HG03097 (cell line): ENCODE measurements around the gene NPC1L1.
A peak's percentile ranks its signal among the peaks of the same experiment; 100 is the strongest.
"Not testable (repeated sequence)": the region's sequence is repeated elsewhere in the genome, so short reads cannot be mapped to it uniquely, and the experiment has no call there.

Experiments
- ATAC-seq: cut with Tn5 transposase; IDR thresholded peaks from one replicate; pipeline ENCODE4 v1.9.1; 2021; ENCODE audit not compliant: unreplicated experiment, low FRiP score

NPC1L1 gene

DNA sequence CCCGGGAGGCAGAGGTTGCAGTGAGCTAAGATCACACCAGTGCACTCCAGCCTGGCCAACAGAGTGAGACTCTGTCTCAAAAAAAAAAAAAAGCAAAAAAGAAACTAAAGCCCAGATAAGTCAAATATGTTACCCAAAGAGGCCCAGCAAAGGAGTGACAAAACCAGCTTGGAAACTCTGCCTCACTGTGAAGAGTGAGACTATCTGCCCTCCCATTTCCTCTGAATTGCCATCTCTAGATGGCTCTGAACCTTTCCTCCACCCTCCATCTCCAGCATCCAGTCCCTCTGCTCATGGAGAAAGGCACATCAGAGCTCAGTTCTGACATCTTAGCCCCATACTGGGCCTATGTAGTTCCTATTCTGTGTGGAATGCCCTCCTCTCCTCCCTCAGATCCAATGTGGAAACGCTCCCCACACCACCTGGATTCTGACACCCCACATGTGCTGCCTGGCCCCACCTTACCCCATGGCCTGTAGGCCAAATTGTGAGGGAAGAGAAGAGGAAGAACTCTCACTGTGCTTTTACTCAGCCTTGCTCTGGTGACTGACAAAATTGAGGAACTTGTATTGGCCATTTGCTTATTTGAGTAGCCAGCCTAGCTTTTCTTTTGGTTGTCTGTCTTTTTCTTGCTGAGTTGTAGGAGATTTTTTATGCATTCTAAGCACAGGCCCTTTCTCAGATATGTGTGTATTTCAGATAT lies 32.7 kb downstream of the NPC1L1 start:
- ATAC-seq, result no peak

DNA sequence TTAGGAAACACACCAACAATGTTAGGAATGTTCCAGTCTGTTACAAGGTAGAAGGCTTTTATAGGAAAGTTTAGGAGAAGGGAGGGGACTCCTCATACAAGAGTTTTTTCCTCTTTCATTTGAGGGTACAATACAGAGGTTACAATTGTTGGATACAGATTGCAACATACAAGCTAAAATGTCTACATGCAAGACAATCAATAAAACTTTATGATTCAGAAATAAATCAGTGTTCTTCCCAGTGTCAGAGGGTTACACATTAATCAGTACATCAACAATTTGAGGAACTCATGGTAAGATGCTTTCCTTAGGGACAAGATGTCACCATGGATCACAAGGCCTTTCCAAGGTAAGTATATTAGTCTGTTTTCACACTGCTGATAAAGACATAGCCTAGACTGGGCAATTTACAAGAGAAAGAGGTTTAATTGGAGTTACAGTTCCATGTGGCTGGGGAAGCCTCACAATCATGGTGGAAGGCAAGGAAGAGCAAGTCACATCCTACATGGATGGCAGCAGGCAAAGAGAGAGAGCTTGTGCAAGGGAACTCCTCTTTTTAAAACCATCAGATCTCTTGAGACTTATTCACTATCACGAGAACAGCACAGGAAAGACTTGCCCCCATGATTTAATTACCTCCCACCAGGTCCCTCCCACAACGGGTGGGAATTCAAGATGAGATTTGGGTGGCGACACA lies 34.4 kb downstream of the NPC1L1 start:
- not testable (repeated sequence) for ATAC-seq

DNA sequence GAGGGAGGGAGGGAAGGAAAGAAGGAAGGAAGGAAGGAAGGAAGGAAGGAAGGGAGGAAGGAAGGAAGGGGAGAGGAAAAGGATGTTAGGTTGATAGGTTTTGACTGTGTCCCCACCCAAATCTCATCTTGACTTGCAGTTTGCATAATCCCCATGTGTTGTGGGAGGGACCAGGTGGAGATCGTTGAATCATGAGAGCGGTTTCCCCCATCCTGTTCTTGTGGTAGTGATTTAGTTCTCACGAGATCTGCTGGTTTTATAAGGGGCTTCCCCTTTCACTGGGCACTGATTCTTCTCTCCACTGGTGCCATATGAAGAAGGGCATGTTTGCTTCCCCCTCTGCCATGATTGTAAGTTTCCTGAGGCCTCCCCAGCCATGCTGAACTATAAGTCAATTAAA lies 35.5 kb downstream of the NPC1L1 start:
- ATAC-seq, result no peak

GRCh38 chr7:44498230-44498954 lies 42.7 kb downstream of the NPC1L1 start:
- ATAC-seq, result no peak

DNA sequence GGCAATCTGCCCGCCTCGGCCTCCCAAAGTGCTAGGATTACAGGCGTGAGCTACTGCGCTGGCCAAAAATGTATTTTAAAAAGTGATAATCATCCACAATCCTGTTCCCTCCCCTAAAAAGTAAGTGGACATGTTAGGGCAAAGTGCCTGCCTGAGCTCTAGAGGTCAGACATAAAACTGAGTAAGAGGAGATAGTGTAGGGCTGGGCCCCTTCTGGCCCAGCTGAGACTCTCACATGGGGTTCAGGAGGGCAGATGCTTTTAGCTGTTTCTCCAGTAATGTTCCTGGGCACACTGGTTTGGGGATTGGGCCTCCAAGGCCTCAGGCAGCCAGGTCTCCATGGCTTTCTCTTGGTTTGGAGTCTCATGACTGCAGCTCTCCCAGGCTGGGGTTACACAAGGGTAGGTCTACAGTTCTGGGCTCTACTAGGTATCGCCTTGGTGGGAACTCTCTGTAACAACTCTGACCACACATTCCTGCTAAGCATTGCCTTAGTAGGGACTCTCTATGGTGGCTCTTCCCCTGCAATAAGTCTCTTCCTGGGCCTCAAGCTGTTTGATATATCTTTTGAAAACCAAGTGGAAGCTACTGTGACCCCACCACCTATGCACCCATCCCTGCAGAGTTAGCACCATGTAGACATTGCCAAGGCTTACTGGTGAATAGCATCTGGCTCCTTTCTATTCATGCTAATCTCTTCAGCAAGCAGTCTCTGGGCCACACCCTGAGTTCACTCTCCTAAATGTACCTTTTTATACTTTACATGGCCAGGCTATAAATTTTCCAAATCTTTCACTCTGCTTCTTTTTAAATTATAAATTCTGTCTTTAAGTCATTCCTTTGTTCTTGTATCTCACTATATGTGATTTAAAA lies 43.7 kb downstream of the NPC1L1 start:
- ATAC-seq, result no peak

DNA sequence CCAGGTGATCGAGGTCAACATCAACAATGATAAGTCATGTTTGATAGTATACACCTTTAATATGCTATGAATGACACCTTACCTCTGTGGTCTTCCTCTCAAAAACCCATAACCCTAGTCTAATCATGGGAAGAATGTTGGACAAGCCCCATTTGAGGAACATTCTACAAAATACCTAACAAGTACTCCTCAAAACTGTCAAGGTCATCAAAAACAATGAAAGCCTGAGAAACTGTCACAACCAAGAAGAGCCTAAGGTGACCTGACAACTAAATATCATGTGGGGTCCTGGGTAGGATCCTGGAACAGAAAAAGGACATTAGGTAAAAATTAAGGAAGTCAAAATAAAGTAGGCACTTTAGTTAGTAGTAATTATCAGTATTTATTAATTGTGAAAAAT lies 44.7 kb downstream of the NPC1L1 start:
- ATAC-seq, result no peak

- no peak for ATAC-seq
These were observed 46.2 kb downstream of the NPC1L1 start for GRCh38 chr7:44494960-44495359.

DNA sequence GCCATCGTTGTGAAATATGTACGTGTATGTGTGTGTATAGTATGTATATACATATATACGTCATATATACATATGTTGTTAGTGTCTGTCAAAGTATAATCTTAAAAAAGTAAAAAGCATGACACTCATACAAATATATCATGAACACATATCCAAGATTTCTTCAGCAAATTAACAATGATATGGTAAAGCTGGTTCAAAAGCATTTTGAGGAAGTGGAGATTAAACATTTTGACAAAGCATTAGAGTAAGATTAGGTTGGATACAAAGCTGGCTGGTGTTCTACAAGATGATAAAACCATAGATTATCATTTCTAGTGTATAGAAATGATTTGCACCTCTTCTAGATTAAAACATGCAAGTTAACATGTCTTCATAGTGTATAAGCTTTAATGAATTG lies 49.9 kb downstream of the NPC1L1 start:
- no peak for ATAC-seq

GRCh38 chr7:44490351-44491200 lies 50.6 kb downstream of the NPC1L1 start, which contains the start of gene NUDCD3:
NUDCD3 (minus strand) TSS chr7:44490658; CDS start chr7:44490600, 58 bp downstream.
- ATAC-seq, result peak; percentile 82

DNA sequence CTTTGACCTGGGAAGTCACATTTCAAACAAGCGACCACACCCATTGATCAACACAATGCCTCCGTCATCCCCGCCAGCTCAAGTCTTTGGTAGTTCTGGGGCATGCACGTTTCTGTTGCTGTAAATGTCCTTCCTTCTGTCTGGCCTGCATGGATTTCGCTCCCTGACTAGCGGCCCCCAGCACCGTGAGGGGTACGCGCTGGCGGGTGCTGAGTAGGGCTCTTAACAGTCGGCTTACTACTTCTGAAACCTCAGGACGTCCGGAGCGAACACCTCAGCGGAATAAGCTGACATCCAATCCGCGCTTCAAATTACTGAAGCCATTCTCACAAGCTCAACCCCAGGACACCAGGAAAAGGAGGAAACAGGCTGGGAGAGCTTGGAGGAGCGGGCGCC lies 51.2 kb downstream of the NPC1L1 start:
- peak; percentile 16 for ATAC-seq

- no peak for ATAC-seq
These were observed 52.2 kb downstream of the NPC1L1 start for GRCh38 chr7:44488955-44489354.

GRCh38 chr7:44486693-44487092 lies 54.4 kb downstream of the NPC1L1 start:
- ATAC-seq, result no peak

DNA sequence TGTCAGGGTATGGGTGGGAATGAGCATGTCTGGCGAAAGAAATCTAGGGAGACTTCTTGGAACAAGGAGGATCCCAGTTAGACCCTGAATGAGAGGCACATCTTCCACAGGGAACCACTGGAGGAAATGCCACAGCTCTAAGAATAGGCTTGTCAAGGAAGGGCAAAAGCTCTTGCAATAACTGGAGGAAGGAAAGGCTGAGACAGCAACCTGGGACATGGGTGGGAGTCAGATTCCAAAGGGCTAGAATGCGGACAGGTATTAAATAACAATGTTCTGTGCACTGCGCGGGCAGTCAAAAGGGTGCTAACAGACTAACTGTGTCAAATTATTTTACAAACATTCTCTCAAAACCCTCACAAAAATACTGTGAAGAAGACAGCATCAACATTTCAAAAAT lies 55.1 kb downstream of the NPC1L1 start:
- ATAC-seq, result no peak

- ATAC-seq, result no peak
These were observed 56.4 kb downstream of the NPC1L1 start for GRCh38 chr7:44484482-44485313.

DNA sequence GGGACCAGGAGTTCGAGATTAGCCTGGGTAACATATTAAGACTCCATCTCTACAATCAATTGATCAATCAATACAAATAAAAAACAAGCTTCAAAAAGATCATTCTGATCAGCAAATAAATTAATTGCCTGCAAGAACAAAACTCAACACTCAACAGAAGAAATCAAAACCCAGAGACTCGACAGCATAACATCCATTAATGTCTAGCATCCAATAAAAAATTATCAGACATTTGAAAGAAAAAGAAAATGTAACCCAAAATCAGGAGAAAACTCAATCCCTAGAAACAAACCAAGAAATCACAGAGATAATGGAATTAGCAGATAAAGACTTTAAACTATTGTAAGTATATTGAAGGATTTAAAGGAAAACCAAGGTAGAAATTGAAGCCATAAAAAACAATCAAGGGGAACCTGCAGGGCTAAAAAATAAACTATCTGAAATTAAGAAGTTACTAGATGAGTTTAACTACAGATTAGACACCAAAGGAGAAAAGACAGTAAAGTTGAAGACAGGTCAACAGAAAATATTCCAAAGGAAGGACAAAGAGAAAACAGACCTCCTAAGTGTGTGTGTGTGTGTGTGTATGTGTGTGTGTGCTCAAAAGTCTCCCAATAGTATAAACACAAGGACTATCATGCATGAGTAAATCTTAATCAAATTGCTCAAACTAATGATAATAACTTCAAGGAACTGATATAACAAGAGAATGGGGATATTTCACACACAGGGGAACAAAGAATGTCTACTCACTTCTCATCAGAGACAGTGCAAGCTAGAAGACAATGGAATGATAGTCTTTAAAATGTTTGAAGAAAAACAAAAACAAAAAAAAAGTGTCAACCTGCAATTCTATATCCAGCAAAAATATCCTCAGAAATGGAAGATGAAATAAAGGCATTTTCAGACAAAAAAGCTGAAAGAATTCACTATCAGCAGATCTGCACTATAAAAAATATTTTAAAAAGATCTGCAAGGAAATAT lies 58.3 kb downstream of the NPC1L1 start:
- no peak for ATAC-seq

DNA sequence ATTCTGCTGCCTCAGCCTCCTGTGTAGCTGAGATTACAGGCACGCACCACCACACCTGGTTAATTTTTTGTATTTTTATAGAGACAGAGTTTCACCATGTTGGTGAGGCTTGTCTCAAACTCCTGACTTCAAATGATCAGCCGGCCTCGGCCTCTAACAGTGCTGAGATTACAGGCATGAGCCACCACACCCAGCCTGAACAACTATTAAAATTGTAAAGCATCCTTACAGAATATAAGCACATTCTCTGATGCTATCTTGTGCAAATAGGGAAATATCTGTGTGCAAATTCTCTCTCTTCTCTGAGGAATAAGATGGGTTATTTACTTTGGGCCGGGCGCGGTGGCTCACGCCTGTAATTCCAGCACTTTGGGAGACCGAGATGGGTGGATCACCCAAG lies 63.2 kb downstream of the NPC1L1 start:
- no peak for ATAC-seq

- no peak for ATAC-seq
These were observed 63.9 kb downstream of the NPC1L1 start for GRCh38 chr7:44477063-44477830.
